ENCODE measurements around the gene KCNK1.

The KCNK1 gene

DNA sequence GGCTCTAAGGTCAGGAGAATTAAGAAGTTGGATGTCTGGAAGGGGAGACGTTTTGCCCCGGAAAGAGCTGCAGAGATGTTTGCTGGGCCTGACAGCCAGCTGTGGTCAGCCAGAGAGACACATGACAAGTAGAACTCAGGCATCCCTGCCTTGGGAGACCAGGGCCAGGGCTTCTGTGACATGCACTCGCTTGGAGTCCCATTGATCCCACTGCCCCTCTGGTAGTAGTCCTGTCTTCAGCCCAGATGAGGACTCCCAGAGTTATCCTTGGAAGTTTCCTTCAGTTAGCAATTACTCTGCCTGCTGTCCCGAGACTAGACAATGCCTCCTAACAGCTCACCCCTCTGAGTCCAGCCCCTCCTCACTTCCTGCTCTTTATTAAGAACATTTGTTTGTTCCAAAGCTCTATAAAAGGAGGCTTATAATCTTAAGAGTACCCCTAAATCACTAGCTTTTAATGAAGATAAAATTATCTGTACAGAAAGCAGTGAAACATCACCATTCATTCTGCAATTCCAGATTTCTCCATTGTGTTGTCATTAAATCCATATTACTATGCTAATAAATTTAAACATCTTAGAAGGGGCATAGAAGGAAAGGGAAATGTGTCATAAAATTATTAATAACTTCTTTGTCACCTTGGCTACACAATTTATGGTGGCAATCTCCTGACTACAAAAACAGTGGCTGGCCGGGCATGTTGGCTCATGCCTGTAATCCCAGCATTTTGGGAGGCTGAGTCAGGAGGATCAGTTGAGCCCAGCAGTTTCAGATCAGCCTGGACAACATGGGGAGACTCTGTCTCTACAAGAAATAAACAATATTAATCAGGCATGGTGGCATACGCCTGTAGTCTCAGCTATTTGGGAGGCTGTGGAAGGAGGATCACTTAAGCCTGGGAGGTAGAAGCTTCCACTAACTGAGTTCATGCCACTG is 94.2 kb downstream of the KCNK1 start:
- no peak for DNase-seq

DNA sequence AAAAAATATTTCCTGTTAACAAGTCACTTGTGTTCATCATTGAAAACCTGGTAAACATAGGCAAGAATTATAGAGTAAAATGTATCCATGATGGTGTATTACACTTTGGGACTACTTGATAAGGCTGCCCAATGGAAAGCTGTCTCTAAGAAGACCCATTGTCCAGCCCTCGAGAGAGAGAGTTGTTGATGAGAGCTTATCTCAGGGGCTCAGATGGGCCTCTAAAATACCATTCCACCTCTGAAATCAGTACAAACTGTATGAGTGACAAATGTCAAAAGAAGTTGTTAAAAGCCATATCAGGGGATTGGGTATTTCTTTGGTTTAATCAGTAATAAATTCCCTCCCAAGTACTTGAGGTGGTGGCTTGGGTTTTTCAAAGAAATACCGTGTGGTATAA is 96.1 kb downstream of the KCNK1 start:
- no peak for DNase-seq

DNA sequence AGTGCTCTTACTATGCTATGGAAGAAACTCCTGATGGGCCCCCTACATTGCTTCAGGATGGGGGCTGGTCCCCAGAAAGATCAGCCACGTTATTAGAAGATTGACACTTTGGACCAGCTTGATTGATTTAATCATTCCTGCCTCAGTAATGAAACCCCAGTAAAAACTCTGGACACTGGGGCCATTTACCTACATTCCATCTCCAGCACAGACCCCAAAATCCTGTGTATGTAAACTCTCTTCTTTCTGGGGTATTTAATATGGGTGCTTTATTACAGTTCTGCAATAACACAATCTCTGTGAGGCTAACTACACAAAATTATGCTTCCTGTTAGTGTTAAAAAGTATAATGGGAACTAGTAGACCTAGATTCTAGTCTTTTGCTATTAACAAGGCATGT is 96.6 kb downstream of the KCNK1 start:
- no peak for DNase-seq

DNA sequence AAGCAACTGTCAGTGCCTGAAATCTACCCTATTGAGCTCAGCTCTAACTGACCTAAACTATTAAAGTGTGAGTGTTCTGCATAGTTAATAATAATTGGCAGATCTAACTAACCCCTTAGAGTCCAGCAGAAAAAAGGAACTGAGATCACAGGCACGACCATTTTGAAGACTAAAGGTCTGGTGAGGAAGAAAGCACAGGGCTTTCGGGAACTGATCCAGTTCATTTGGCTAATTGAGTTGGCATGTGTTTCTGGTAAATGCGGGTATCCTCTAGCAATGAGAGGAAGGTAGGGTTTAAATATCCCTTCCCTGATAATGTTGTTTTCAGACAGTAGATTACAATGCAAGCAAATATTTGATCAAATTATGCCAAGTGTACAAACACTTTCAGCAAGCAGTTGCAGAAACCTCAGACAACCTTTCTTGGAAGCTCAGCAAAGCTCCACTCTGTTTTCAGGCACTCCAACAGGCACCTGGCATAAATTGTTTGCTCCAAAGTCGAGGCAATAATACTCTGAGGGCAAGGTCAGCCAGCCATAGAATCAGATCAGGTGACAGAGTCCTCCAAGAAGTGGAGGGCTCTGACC is 100.8 kb downstream of the KCNK1 start:
- DNase-seq = no peak

DNA sequence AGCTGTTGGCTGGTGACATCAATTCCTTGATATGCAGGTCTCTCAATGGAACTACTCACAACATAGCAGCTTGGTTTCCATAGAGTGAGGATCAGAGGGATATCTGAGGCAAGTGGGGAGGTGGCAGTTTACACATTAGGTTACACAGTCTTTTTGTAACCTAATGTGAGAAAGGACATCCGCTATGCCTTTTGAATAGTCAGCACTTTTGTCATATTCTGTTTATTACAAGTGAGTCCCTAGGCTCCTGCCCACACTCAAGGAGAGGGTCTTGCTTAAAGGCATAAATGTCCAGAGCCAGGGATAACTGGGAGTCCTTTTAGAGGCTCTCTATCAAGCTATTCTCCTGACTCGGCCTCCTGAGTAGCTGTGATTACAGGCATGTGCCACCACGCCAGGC is 104.2 kb downstream of the KCNK1 start:
- DNase-seq = no peak

DNA sequence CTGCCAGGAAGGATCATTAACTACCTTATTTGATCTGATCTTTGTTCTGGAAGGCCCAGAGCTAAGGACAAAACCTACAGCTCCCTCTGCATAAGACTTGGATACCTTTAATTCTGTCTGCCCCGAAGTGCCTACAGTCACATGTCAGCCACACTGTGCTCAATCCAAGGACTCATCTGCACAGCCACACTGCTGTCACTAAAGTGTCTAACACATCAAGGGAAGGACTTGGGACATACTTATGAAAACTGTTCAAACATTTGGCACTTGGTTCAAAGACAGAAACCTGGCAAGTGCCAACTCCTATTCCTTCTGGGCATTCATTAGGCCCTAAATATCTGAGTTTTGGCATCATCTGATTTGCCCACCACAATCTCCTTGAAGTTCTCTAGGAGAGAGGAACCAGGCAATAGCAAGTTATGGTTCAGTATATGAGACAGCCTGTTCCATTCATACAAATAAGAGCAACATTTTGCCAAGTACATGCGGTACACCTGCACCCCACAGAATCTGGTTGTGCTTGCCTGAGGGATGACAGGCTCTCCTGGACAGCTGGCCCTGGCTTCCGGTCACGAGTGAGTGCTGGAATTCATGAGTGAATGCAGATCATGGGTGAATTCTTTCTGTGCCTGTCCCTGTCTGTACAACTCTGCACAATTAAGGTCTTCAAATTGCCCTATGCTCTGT is 105.9 kb downstream of the KCNK1 start:
- no peak for DNase-seq

DNA sequence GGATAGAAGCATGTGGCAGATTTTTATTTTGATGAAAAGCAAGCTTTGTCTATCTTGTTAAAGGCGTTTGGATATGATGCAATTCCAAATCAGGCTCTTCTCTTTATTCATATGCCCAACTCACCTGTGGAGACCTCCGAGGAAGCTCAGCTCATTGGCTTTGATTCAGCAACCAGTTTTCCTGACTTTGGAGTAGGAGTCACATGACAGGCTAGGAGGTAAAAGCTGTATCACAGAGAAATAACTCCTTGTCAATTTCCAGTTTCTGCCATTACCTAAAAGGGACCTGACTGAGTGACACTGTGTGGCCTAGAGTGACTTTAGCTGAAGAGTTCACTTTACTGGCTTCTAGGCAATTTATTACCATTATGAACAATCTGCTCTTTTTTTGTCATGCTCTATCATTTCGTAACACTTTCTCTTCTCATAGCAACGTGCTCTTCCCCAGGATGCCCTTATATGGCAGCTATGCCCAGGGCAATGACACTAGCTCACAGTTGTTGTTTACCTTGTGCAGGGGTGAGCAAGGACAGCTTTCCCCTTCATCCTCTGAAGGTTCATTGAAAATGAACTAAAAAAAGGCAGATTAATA is 107.2 kb downstream of the KCNK1 start:
- no peak for DNase-seq

All from fibroblast of skin of scalp (primary cell).